Endodermal cell (in vitro differentiated cells): Measurements from ENCODE around the gene DENND4B. TPM values are rescaled to one million over a fixed set of nuclear protein-coding genes. Genes with fewer than 3 reads are reported as not detected.

ENCODE experiments used
- DNase-seq: peaks from one replicate; pipeline ENCODE4 v3.0.0-alpha.2; 2017
- H3K27ac ChIP-seq: 2 replicates; pipeline ENCODE4 v1.5.1; 2013; ENCODE audit warnings: mild to moderate bottlenecking, low read depth, low read length, moderate library complexity
- H3K27me3 ChIP-seq: 2 replicates; pipeline ENCODE4 v1.6.1; 2013; ENCODE audit warnings: mild to moderate bottlenecking, low read length, moderate library complexity; ENCODE audit not compliant: insufficient read depth, control insufficient read depth, poor library complexity, severe bottlenecking
- H3K36me3 ChIP-seq: 2 replicates; pipeline ENCODE4 v1.7.0; 2013; ENCODE audit warnings: mild to moderate bottlenecking, low read length, moderate library complexity; ENCODE audit not compliant: control insufficient read depth, insufficient read depth
- H3K4me1 ChIP-seq: one replicate; pipeline ENCODE4 v1.7.0; 2013; ENCODE audit warnings: low read length; ENCODE audit not compliant: control insufficient read depth, insufficient read depth
- H3K4me3 ChIP-seq: 2 replicates; pipeline ENCODE4 v1.5.1; 2013; ENCODE audit warnings: mild to moderate bottlenecking, low read length, moderate library complexity
- H3K9ac ChIP-seq: 2 replicates; pipeline ENCODE4 v1.6.1; 2013; ENCODE audit warnings: mild to moderate bottlenecking, low read length, moderate library complexity; ENCODE audit not compliant: poor library complexity, severe bottlenecking; ENCODE audit errors: extremely low read depth
- H3K9me3 ChIP-seq: 2 replicates; pipeline ENCODE4 v1.6.1; 2013; ENCODE audit warnings: mild to moderate bottlenecking, low read length, moderate library complexity; ENCODE audit not compliant: control insufficient read depth
- H3K27ac Mint-ChIP-seq: 2 replicates; pipeline ENCODE4 v1.8.0; 2020; ENCODE audit warnings: mixed read lengths
- H3K27me3 Mint-ChIP-seq: 2 replicates; pipeline ENCODE4 v1.8.0; 2021; ENCODE audit warnings: mild to moderate bottlenecking, mixed read lengths; ENCODE audit not compliant: insufficient read depth
- H3K36me3 Mint-ChIP-seq: 2 replicates; pipeline ENCODE4 v1.8.0; 2020; ENCODE audit warnings: low read depth, mixed read lengths
- H3K4me1 Mint-ChIP-seq: 2 replicates; pipeline ENCODE4 v1.8.0; 2020; ENCODE audit warnings: mixed read lengths
- H3K4me3 Mint-ChIP-seq: 2 replicates; pipeline ENCODE4 v1.8.0; 2020; ENCODE audit warnings: mild to moderate bottlenecking, moderate library complexity, mixed read lengths
- H3K9me3 Mint-ChIP-seq: 2 replicates; pipeline ENCODE4 v1.8.0; 2020; ENCODE audit warnings: mild to moderate bottlenecking, mixed read lengths
- WGBS, 2 experiments: methylation state at CpG; one replicate each; pipeline versions ENCODE4 v1.1.5 to v1.1.7; 2013; ENCODE audit warnings: missing lambda C conversion rate in 2 of 2, mixed read lengths in 1 of 2; ENCODE audit not compliant: insufficient coverage in 1 of 2, insufficient read length in 1 of 2; 5-methylcytosine and 5-hydroxymethylcytosine counted together
- total RNA-seq, 2 donors: library from RNA; stranded (reverse); fragmentation: NEBNext Ultra II Directional in 1 of 2; extraction: Animal tissue kit (Norgen Biotek cat#: 25700) in 1 of 2; gene quantifications; 2 replicates in 1 of 2; 3 replicates in 1 of 2; pipeline ENCODE4 v1.2.1, GENCODE V29; 2021
- TF ChIP-seq, protein P1 (sequence below): fragments of 200-600 bp; sonication (generic); conservative IDR thresholded peaks from 2 replicates; pipeline ENCODE4 v1.5.0; 2021; ENCODE audit warnings: antibody characterized with exemption, mild to moderate bottlenecking

DENND4B gene
- total RNA-seq, 2 donors from 2014 or later: 89.5 to 115 TPM

DNA sequence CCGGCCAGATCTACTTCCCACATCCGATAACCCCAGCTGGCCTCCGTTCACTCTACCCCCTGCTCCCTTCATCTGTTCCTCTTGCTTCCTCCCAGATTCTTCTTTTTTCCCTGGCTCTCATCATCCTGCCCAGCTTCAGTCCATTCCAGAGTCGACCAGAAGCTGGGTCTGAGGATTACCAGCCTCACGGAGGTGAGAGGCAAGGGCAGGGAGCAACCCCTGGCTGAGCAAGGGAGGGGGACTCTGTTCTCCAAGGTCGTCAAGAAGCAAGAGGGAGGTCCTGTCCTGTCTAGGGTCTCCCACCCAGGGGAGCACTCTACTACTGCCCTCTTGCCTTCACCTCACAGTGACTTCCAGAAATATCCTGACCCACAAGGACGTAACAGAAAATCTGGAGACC lies 27.0 kb upstream of the DENND4B start:
- Mint-ChIP-seq H3K9me3 (no peaks in the 10 kb centered on the region), H3K27ac (no peak overlapping the region), H3K4me3 (no peak overlapping the region), H3K36me3 (peaks cover 23% of the 10 kb centered on the region), H3K27me3 (no peaks in the 10 kb centered on the region), H3K4me1 (peaks cover 18% of the 10 kb centered on the region)
- TF ChIP-seq, protein P1, sequence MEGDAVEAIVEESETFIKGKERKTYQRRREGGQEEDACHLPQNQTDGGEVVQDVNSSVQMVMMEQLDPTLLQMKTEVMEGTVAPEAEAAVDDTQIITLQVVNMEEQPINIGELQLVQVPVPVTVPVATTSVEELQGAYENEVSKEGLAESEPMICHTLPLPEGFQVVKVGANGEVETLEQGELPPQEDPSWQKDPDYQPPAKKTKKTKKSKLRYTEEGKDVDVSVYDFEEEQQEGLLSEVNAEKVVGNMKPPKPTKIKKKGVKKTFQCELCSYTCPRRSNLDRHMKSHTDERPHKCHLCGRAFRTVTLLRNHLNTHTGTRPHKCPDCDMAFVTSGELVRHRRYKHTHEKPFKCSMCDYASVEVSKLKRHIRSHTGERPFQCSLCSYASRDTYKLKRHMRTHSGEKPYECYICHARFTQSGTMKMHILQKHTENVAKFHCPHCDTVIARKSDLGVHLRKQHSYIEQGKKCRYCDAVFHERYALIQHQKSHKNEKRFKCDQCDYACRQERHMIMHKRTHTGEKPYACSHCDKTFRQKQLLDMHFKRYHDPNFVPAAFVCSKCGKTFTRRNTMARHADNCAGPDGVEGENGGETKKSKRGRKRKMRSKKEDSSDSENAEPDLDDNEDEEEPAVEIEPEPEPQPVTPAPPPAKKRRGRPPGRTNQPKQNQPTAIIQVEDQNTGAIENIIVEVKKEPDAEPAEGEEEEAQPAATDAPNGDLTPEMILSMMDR: no peak
- Histone ChIP-seq H3K4me1 (no peaks in the 10 kb centered on the region), H3K36me3 (peaks cover 27% of the 10 kb centered on the region), H3K27me3 (no peaks in the 10 kb centered on the region), H3K9me3 (no peaks in the 10 kb centered on the region), H3K9ac (no peak overlapping the region), H3K27ac (no peak overlapping the region), H3K4me3 (no peak overlapping the region)
- WGBS, 2 experiments: 80 to 92% methylated on average over 4 to 7 of the region's 7 CpGs
- DNase-seq: no peak

DNA sequence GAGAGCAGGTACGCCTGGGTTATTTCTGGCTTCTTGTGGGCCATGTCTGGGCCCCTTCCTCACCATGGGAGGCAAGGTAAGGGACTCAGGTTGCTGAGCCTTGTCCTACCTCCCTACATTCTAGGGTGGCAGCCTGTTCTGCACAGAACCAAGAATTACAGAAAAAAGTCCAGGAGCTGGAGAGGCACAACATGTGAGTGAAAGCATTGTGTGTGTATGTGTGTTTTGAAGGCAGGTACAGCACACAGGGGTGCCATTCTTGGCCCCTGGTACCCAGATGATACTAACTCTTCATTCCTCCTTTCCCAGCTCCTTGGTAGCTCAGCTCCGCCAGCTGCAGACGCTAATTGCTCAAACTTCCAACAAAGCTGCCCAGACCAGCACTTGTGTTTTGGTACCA lies 26.6 kb upstream of the DENND4B start:
- H3K4me1 ChIP-seq: no peaks in the 10 kb centered on the region
- 92% methylated on average over 3 of the region's 3 CpGs; no CpG with 5 or more reads in 1 of the 2 experiments for WGBS, 2 experiments

DNA sequence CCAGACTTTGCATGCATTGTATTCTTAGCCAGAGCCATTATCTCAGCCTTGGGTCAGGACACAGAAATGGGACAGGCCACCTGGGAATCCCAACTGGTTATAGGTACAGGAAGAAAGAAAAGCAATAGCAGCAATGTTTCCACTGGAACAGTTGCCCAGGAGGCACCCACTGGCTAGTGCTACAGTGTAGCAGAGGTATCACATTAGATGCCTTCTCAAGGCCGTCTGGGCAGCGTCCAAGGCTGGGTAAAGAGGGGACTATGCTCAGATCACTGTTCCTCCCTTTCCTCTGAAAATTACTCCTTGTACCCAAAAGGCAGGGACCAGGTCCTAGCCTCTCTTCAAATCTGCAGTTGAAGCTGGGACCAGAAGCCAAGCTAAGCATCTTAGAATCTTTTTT lies 23.8 kb upstream of the DENND4B start:
- TF ChIP-seq, protein P1: no peak
- no peak overlapping the region for H3K4me3 ChIP-seq
- no peak overlapping the region for H3K9ac ChIP-seq
- H3K36me3 ChIP-seq: peaks cover 22% of the 10 kb centered on the region
- H3K4me1 ChIP-seq: no peaks in the 10 kb centered on the region
- Mint-ChIP-seq H3K36me3 (peaks cover 20% of the 10 kb centered on the region), H3K4me1 (peaks cover 23% of the 10 kb centered on the region), H3K9me3 (no peaks in the 10 kb centered on the region), H3K27me3 (no peaks in the 10 kb centered on the region), H3K27ac (no peak overlapping the region), H3K4me3 (no peak overlapping the region)
- WGBS, 2 experiments: 100% methylated on average over 2 of the region's 2 CpGs; no CpG with 5 or more reads in 1 of the 2 experiments
- no peak overlapping the region for H3K27ac ChIP-seq
- H3K27me3 ChIP-seq: no peaks in the 10 kb centered on the region
- DNase-seq: no peak
- H3K9me3 ChIP-seq: no peaks in the 10 kb centered on the region

More for the DNA sequence above, 26.6 kb upstream of the DENND4B start:
- H3K36me3 ChIP-seq: peaks cover 27% of the 10 kb centered on the region
- no peak overlapping the region for H3K4me3 ChIP-seq
- no peak overlapping the region for H3K27ac Mint-ChIP-seq
- H3K27me3 Mint-ChIP-seq: no peaks in the 10 kb centered on the region
- no peaks in the 10 kb centered on the region for H3K9me3 ChIP-seq
- no peaks in the 10 kb centered on the region for H3K9me3 Mint-ChIP-seq
- no peaks in the 10 kb centered on the region for H3K27me3 ChIP-seq
- no peak overlapping the region for H3K9ac ChIP-seq
- H3K4me3 Mint-ChIP-seq: no peak overlapping the region
- TF ChIP-seq, protein P1: no peak
- DNase-seq: no peak
- peaks cover 23% of the 10 kb centered on the region for H3K36me3 Mint-ChIP-seq
- no peak overlapping the region for H3K27ac ChIP-seq
- H3K4me1 Mint-ChIP-seq: peaks cover 19% of the 10 kb centered on the region
